ENCODE data around the gene SYNJ2.

SYNJ2 gene

GRCh38 chr6:158002249-158002950 is 20.7 kb downstream of the SYNJ2 start:
- DNase-seq (ENCODE audit: low read depth), result no peak
- no peak overlapping the region for H3K4me3 ChIP-seq (ENCODE audit: low read depth, low read length)
- TF ChIP-seq POLR2A (IDR thresholded peaks at IDR 0.05; ENCODE audit: extremely low read depth, insufficient read length) (no peak), CTCF (IDR thresholded peaks at IDR 0.05; ENCODE audit: low read depth, low read length) (no peak), MYC (IDR thresholded peaks at IDR 0.05; ENCODE audit: low read depth, low read length) (no peak), MAX (IDR thresholded peaks at IDR 0.05; ENCODE audit: low read depth, low read length) (no peak)

GRCh38 chr6:158002951-158003853 is 21.5 kb downstream of the SYNJ2 start:
- DNase-seq (ENCODE audit: low read depth), result no peak
- TF ChIP-seq MYC (IDR thresholded peaks at IDR 0.05; ENCODE audit: low read depth, low read length), result no peak
- TF ChIP-seq MAX (IDR thresholded peaks at IDR 0.05; ENCODE audit: low read depth, low read length), result no peak
- no peak for TF ChIP-seq POLR2A (IDR thresholded peaks at IDR 0.05; ENCODE audit: extremely low read depth, insufficient read length)
- TF ChIP-seq CTCF (IDR thresholded peaks at IDR 0.05; ENCODE audit: low read depth, low read length), result no peak
- H3K4me3 ChIP-seq (ENCODE audit: low read depth, low read length), result no peak overlapping the region

- no peak overlapping the region for H3K4me3 ChIP-seq (ENCODE audit: low read depth, low read length)
- no peak for DNase-seq (ENCODE audit: low read depth)
- TF ChIP-seq POLR2A (IDR thresholded peaks at IDR 0.05; ENCODE audit: extremely low read depth, insufficient read length) (no peak), CTCF (IDR thresholded peaks at IDR 0.05; ENCODE audit: low read depth, low read length) (no peak), MAX (IDR thresholded peaks at IDR 0.05; ENCODE audit: low read depth, low read length) (no peak), MYC (IDR thresholded peaks at IDR 0.05; ENCODE audit: low read depth, low read length) (no peak)
Observed at GRCh38 chr6:158003910-158004700, 22.4 kb downstream of the SYNJ2 start.

- TF ChIP-seq MYC (IDR thresholded peaks at IDR 0.05; ENCODE audit: low read depth, low read length) (no peak), MAX (IDR thresholded peaks at IDR 0.05; ENCODE audit: low read depth, low read length) (no peak), POLR2A (IDR thresholded peaks at IDR 0.05; ENCODE audit: extremely low read depth, insufficient read length) (no peak), CTCF (IDR thresholded peaks at IDR 0.05; ENCODE audit: low read depth, low read length) (no peak)
- no peak overlapping the region for H3K4me3 ChIP-seq (ENCODE audit: low read depth, low read length)
- no peak for DNase-seq (ENCODE audit: low read depth)
Observed at GRCh38 chr6:158004701-158005095, 23.0 kb downstream of the SYNJ2 start.

GRCh38 chr6:158005626-158006180 is 24.0 kb downstream of the SYNJ2 start:
- TF ChIP-seq POLR2A (IDR thresholded peaks at IDR 0.05; ENCODE audit: extremely low read depth, insufficient read length) (no peak), CTCF (IDR thresholded peaks at IDR 0.05; ENCODE audit: low read depth, low read length) (no peak), MAX (IDR thresholded peaks at IDR 0.05; ENCODE audit: low read depth, low read length) (no peak), MYC (IDR thresholded peaks at IDR 0.05; ENCODE audit: low read depth, low read length) (no peak)
- no peak for DNase-seq (ENCODE audit: low read depth)
- H3K4me3 ChIP-seq (ENCODE audit: low read depth, low read length), result no peak overlapping the region

Measured in NB4 (cell line).